Activated naive CD8-positive, alpha-beta T cell (primary cell): ENCODE data around the gene TRMT10B.
"Not testable (repeated sequence)": the region's sequence is repeated elsewhere in the genome, so short reads cannot be mapped to it uniquely, and the experiment has no call there.

Source experiments
- H3K27ac Mint-ChIP-seq: one replicate; pipeline ENCODE4 v1.8.0; 2021; ENCODE audit warnings: mixed read lengths
- H3K27me3 Mint-ChIP-seq: one replicate; pipeline ENCODE4 v1.8.0; 2021; ENCODE audit warnings: mixed read lengths
- H3K36me3 Mint-ChIP-seq: one replicate; pipeline ENCODE4 v1.8.0; 2021; ENCODE audit warnings: mixed read lengths
- H3K4me1 Mint-ChIP-seq: one replicate; pipeline ENCODE4 v1.8.0; 2021; ENCODE audit warnings: low read depth, mixed read lengths
- H3K4me3 Mint-ChIP-seq: one replicate; pipeline ENCODE4 v1.8.0; 2021; ENCODE audit warnings: mild to moderate bottlenecking, mixed read lengths
- H3K9me3 Mint-ChIP-seq: one replicate; pipeline ENCODE4 v1.8.0; 2021; ENCODE audit warnings: low read depth, mixed read lengths

Gene TRMT10B

GRCh38 chr9:37740128-37740527 lies 13.5 kb upstream of the TRMT10B start:
- Mint-ChIP-seq H3K9me3 (no peaks in the 10 kb centered on the region), H3K27me3 (peaks cover 4% of the 10 kb centered on the region), H3K4me3 (no peak overlapping the region), H3K4me1 (no peaks in the 10 kb centered on the region), H3K27ac (no peak overlapping the region), H3K36me3 (no peaks in the 10 kb centered on the region)

DNA sequence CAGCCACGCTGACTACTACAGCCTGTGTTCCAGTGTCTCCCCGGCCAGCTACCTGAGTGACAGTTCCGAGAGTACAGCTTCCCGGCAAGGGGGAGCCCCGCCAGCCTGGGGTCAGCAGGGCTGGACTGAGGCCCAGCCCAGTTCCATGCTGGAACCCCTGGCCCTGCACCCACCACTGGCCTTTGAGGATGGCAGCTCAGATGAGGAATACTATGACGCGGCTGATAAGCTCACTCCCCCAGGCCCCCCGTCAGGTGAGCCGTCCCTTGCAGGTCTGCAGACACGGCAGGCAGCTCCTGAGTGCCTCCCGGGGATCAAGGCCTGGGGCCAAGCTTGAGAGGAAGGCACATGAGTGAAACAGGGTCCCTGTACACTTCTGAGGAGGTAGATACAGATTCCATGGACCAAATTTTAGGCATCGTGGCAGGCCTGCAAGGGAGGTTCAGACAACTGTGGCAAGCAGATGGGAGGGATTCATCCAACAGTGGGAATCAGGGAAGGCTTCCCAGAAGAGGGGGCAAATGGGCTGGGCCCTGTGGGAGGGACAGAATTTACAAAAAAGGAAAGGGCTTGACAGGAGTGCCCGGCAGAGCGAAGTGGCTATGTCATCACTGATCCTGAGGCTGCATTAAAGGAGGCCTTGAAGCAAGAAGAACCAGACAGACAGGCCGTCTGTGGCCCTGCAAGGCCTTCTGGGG lies 12.8 kb upstream of the TRMT10B start:
- H3K36me3 Mint-ChIP-seq, result no peaks in the 10 kb centered on the region
- no peaks in the 10 kb centered on the region for H3K4me1 Mint-ChIP-seq
- no peaks in the 10 kb centered on the region for H3K9me3 Mint-ChIP-seq
- H3K27me3 Mint-ChIP-seq, result peaks cover 2% of the 10 kb centered on the region
- no peak overlapping the region for H3K4me3 Mint-ChIP-seq
- no peak overlapping the region for H3K27ac Mint-ChIP-seq

GRCh38 chr9:37745970-37746369 lies 7.6 kb upstream of the TRMT10B start:
- Mint-ChIP-seq H3K9me3 (no peaks in the 10 kb centered on the region), H3K27me3 (no peaks in the 10 kb centered on the region), H3K27ac (no peak overlapping the region), H3K4me1 (no peaks in the 10 kb centered on the region), H3K36me3 (no peaks in the 10 kb centered on the region), H3K4me3 (no peak overlapping the region)

GRCh38 chr9:37746448-37747270 lies 6.9 kb upstream of the TRMT10B start:
- Mint-ChIP-seq H3K27ac (no peak overlapping the region), H3K9me3 (no peaks in the 10 kb centered on the region), H3K27me3 (no peaks in the 10 kb centered on the region), H3K36me3 (no peaks in the 10 kb centered on the region), H3K4me1 (no peaks in the 10 kb centered on the region), H3K4me3 (no peak overlapping the region)

- H3K36me3 Mint-ChIP-seq, result no peaks in the 10 kb centered on the region
- H3K4me3 Mint-ChIP-seq, result no peak overlapping the region
- H3K27me3 Mint-ChIP-seq, result no peaks in the 10 kb centered on the region
These were observed 6.3 kb upstream of the TRMT10B start for GRCh38 chr9:37747271-37747753.

DNA sequence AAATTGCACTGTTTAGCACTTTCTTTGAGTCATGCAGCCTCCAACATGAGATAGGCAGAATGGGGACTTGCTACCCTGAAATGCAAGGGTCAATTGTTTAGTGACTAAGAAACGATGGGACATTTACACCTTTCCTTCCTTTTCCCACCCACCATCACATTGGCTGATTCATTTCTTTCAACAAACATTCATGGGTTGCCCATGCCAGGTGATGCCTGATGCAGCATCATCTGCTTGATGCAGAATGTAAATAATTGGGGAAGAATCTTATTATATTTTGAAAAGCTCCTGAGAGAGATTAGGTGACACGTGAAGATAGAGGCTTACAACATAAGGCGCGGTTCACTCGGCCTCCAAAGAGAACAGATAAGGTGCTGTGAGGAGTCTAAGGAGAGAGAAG lies 4.5 kb upstream of the TRMT10B start:
- H3K36me3 Mint-ChIP-seq, result no peaks in the 10 kb centered on the region
- no peaks in the 10 kb centered on the region for H3K9me3 Mint-ChIP-seq
- H3K4me3 Mint-ChIP-seq, result no peak overlapping the region
- peaks cover 15% of the 10 kb centered on the region for H3K4me1 Mint-ChIP-seq
- no peak overlapping the region for H3K27ac Mint-ChIP-seq
- no peaks in the 10 kb centered on the region for H3K27me3 Mint-ChIP-seq

More at GRCh38 chr9:37747271-37747753, 6.3 kb upstream of the TRMT10B start:
- Mint-ChIP-seq H3K27ac (no peak overlapping the region), H3K4me1 (no peaks in the 10 kb centered on the region), H3K9me3 (no peaks in the 10 kb centered on the region)

GRCh38 chr9:37751186-37751585 lies 2.4 kb upstream of the TRMT10B start:
- no peaks in the 10 kb centered on the region for H3K9me3 Mint-ChIP-seq
- H3K36me3 Mint-ChIP-seq, result no peaks in the 10 kb centered on the region
- H3K4me1 Mint-ChIP-seq, result peaks cover 24% of the 10 kb centered on the region
- no peak overlapping the region for H3K27ac Mint-ChIP-seq
- no peak overlapping the region for H3K4me3 Mint-ChIP-seq
- H3K27me3 Mint-ChIP-seq, result no peaks in the 10 kb centered on the region

DNA sequence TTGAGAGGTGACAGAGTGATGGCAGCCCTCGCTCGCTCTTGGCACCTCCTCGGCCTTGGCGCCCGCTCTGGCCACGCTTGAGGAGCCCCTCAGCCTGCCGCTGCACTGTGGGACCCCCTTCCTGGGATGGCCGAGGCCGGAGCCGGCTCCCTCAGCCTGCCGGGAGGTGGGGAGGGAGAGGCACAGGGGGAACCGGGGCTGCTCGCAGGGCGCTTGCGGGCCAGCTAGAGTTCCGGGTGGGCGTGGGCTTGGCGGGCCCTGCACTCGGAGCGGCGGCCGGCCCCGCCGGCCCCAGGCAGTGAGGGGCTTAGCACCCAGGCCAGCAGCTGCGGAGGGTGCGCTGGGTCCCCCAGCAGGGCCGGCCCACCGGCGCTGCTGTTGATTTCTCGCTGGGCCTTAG lies 1.9 kb upstream of the TRMT10B start:
- H3K9me3 Mint-ChIP-seq, H3K27ac Mint-ChIP-seq, H3K36me3 Mint-ChIP-seq, H3K27me3 Mint-ChIP-seq, H3K4me3 Mint-ChIP-seq: not testable (repeated sequence)
- H3K4me1 Mint-ChIP-seq, result peaks cover 24% of the 10 kb centered on the region

DNA sequence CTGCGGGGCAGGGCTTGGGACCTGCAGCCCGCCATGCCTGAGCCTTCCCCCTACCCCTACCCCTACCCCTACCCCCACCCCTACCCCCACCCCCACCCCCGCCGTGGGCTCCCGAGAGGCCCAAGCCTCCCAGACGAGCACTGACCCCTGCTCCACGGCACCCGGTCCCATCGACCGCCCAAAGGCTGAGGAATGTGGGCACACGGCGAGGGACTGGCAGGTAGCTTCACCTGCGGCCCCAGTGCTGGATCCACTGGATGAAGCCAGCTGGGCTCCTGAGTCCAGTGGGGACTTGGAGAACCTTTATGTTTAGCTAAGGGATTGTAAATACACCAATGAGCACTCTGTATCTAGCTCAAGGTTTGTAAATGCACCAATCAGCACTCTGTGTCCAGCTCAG lies 1.5 kb upstream of the TRMT10B start:
- peak overlapping the region; percentile 96 for H3K4me3 Mint-ChIP-seq
- H3K36me3 Mint-ChIP-seq, H3K9me3 Mint-ChIP-seq, H3K27me3 Mint-ChIP-seq, H3K27ac Mint-ChIP-seq: not testable (repeated sequence)
- peaks cover 24% of the 10 kb centered on the region for H3K4me1 Mint-ChIP-seq

DNA sequence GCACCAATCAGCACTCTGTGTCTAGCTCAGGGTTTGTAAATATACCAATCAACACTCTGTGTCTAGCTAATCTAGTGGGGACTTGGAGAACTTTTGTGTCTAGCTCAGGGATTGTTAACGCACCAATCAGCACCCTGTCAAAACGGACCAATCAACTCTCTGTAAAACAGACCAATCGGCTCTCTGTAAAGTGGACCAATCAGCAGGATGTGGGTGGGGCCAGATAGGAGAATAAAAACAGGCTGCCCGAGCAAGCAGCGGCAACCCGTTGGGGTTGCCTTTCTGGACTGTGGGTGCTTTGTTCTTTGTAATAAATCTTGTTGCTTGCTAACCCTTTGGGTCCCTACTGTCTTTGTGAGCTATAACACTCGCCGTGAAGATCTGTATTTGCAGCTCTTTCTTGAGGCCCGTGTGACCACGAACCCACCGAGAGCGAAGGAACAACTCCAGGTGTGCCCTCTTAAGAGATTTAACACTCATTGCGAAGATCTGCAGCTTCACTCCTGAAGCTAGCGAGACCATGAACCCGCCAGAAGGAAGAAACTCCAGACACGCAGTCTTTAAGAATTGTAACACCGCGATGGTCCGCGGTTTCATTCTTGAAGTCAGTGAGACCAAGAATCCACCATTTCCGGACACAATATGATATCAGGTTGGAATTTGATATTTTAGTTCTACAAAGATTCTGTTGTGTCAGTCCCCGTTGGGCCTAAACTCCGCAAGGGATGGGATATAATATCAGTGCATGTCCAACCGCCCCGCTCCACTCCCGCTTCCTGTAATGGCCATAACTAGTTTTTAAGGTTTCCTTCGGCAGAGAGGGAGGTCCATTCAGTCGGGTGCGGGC lies 740 bp upstream of the TRMT10B start:
- peak overlapping the region; percentile 96 for H3K4me3 Mint-ChIP-seq
- H3K36me3 Mint-ChIP-seq, result no peaks in the 10 kb centered on the region
- H3K9me3 Mint-ChIP-seq, result no peaks in the 10 kb centered on the region
- peaks cover 28% of the 10 kb centered on the region for H3K4me1 Mint-ChIP-seq
- H3K27ac Mint-ChIP-seq, result peak overlapping the region; percentile 93
- H3K27me3 Mint-ChIP-seq, result no peaks in the 10 kb centered on the region

- no peaks in the 10 kb centered on the region for H3K36me3 Mint-ChIP-seq
- peaks cover 17% of the 10 kb centered on the region for H3K4me1 Mint-ChIP-seq
- no peak overlapping the region for H3K27ac Mint-ChIP-seq
- no peak overlapping the region for H3K4me3 Mint-ChIP-seq
- H3K9me3 Mint-ChIP-seq, result no peaks in the 10 kb centered on the region
- no peaks in the 10 kb centered on the region for H3K27me3 Mint-ChIP-seq
These were observed 5.1 kb downstream of the TRMT10B start for GRCh38 chr9:37758747-37759146.

DNA sequence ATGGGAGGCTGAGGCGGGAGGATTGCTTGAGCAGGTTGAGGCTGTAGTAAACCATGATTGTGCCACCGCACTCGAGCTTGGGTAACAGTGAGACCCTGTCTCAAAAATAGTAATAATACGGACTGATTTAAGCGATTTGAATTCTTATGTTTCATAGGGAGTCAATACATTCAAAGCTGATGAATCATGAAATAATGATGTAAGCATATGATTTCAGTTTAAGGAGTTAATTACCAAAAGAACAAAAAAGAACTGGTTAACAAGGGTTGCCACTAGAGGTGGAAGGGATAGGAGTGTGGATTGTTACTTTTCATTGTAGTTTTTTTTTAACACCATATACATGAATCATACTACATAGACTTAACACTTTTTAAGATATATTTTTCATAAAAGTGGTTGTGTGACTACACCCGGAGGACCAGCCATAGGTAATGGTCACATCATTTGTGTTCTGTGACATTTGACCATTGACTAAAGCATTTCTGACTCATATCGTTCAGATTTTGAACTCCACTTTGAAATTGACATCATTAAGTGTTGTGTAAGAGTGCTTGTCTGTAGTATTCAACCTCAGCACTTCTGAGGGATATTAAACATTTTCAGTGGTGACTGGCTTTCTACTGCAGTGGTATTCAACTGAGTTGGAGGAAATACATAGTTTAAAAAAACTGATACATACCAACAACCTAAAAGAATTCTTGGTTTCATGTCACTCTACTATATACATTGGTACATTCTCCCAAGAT lies 7.0 kb downstream of the TRMT10B start:
- no peak overlapping the region for H3K27ac Mint-ChIP-seq
- no peaks in the 10 kb centered on the region for H3K36me3 Mint-ChIP-seq
- no peaks in the 10 kb centered on the region for H3K9me3 Mint-ChIP-seq
- peaks cover 4% of the 10 kb centered on the region for H3K4me1 Mint-ChIP-seq
- H3K27me3 Mint-ChIP-seq, result no peaks in the 10 kb centered on the region
- H3K4me3 Mint-ChIP-seq, result no peak overlapping the region

- no peaks in the 10 kb centered on the region for H3K9me3 Mint-ChIP-seq
- H3K4me1 Mint-ChIP-seq, result peaks cover 4% of the 10 kb centered on the region
- no peak overlapping the region for H3K4me3 Mint-ChIP-seq
- no peaks in the 10 kb centered on the region for H3K27me3 Mint-ChIP-seq
- no peak overlapping the region for H3K27ac Mint-ChIP-seq
- no peaks in the 10 kb centered on the region for H3K36me3 Mint-ChIP-seq
These were observed 7.9 kb downstream of the TRMT10B start for GRCh38 chr9:37761511-37761910.

DNA sequence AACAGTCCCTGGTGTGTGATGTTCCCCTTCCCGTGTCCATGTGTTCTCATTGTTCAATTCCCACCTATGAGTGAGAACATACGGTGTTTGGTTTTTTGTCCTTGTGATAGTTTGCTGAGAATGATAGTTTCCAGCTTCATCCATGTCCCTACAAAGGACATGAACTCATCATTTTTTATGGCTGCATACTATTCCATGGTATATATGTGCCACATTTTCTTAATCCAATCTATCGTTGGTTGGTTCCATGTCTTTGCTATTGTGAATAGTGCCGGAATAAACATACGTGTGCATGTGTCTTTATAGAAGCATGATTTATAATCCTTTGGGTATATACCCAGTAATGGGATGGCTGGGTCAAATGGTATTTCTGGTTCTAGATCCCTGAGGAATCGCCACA lies 11.7 kb downstream of the TRMT10B start:
- not testable (repeated sequence) for H3K27me3 Mint-ChIP-seq, H3K4me1 Mint-ChIP-seq, H3K9me3 Mint-ChIP-seq, H3K4me3 Mint-ChIP-seq, H3K36me3 Mint-ChIP-seq, H3K27ac Mint-ChIP-seq
